ENCODE data around the gene ICA1. TPM values are rescaled to one million over a fixed set of nuclear protein-coding genes. Genes with fewer than 3 reads are reported as not detected.

ICA1 gene
- total RNA-seq, 1 donor, result 5.1 TPM

GRCh38 chr7:8152489-8153192, 109.3 kb downstream of the ICA1 start:
- no peaks in the 10 kb centered on the region for H3K9me3 ChIP-seq (ENCODE audit: low read depth, low read length)
- no peak overlapping the region for H3K4me3 ChIP-seq (ENCODE audit: low read length)
- peaks cover 15% of the 10 kb centered on the region for H3K4me1 ChIP-seq (ENCODE audit: insufficient read depth, low read length)
- no peaks in the 10 kb centered on the region for H3K27me3 ChIP-seq (ENCODE audit: insufficient read depth, low read length)

- Histone ChIP-seq H3K4me3 (ENCODE audit: low read length) (no peak overlapping the region), H3K9me3 (ENCODE audit: low read depth, low read length) (no peaks in the 10 kb centered on the region), H3K27me3 (ENCODE audit: insufficient read depth, low read length) (no peaks in the 10 kb centered on the region), H3K4me1 (ENCODE audit: insufficient read depth, low read length) (peaks cover 15% of the 10 kb centered on the region)
These were observed 110.7 kb downstream of the ICA1 start for GRCh38 chr7:8151161-8151725.

GRCh38 chr7:8149222-8149621, 112.7 kb downstream of the ICA1 start:
- no peak overlapping the region for H3K4me3 ChIP-seq (ENCODE audit: low read length)

GRCh38 chr7:8147760-8148463, 114.1 kb downstream of the ICA1 start:
- Histone ChIP-seq H3K4me3 (ENCODE audit: low read length) (no peak overlapping the region), H3K4me1 (ENCODE audit: insufficient read depth, low read length) (peaks cover 20% of the 10 kb centered on the region), H3K9me3 (ENCODE audit: low read depth, low read length) (no peaks in the 10 kb centered on the region), H3K27me3 (ENCODE audit: insufficient read depth, low read length) (no peaks in the 10 kb centered on the region)

More at GRCh38 chr7:8149222-8149621, 112.7 kb downstream of the ICA1 start:
- Histone ChIP-seq H3K27me3 (ENCODE audit: insufficient read depth, low read length) (no peaks in the 10 kb centered on the region), H3K4me1 (ENCODE audit: insufficient read depth, low read length) (peaks cover 15% of the 10 kb centered on the region), H3K9me3 (ENCODE audit: low read depth, low read length) (no peaks in the 10 kb centered on the region)

- Histone ChIP-seq H3K4me1 (ENCODE audit: insufficient read depth, low read length) (peaks cover 20% of the 10 kb centered on the region), H3K4me3 (ENCODE audit: low read length) (no peak overlapping the region), H3K27me3 (ENCODE audit: insufficient read depth, low read length) (no peaks in the 10 kb centered on the region), H3K9me3 (ENCODE audit: low read depth, low read length) (no peaks in the 10 kb centered on the region)
These were observed 115.1 kb downstream of the ICA1 start for GRCh38 chr7:8146788-8147413.

- peaks cover 20% of the 10 kb centered on the region for H3K4me1 ChIP-seq (ENCODE audit: insufficient read depth, low read length)
- no peaks in the 10 kb centered on the region for H3K27me3 ChIP-seq (ENCODE audit: insufficient read depth, low read length)
- no peak overlapping the region for H3K4me3 ChIP-seq (ENCODE audit: low read length)
- no peaks in the 10 kb centered on the region for H3K9me3 ChIP-seq (ENCODE audit: low read depth, low read length)
These were observed 115.7 kb downstream of the ICA1 start for GRCh38 chr7:8146106-8146787.

GRCh38 chr7:8144856-8145255, 117.1 kb downstream of the ICA1 start:
- no peaks in the 10 kb centered on the region for H3K27me3 ChIP-seq (ENCODE audit: insufficient read depth, low read length)
- peaks cover 12% of the 10 kb centered on the region for H3K4me1 ChIP-seq (ENCODE audit: insufficient read depth, low read length)
- H3K4me3 ChIP-seq (ENCODE audit: low read length), result no peak overlapping the region
- H3K9me3 ChIP-seq (ENCODE audit: low read depth, low read length), result no peaks in the 10 kb centered on the region

GRCh38 chr7:8143151-8143874, 118.7 kb downstream of the ICA1 start:
- Histone ChIP-seq H3K4me3 (ENCODE audit: low read length) (no peak overlapping the region), H3K27me3 (ENCODE audit: insufficient read depth, low read length) (no peaks in the 10 kb centered on the region), H3K4me1 (ENCODE audit: insufficient read depth, low read length) (peaks cover 5% of the 10 kb centered on the region), H3K9me3 (ENCODE audit: low read depth, low read length) (no peaks in the 10 kb centered on the region)

- H3K4me3 ChIP-seq (ENCODE audit: low read length), result no peak overlapping the region
- H3K4me1 ChIP-seq (ENCODE audit: insufficient read depth, low read length), result peaks cover 5% of the 10 kb centered on the region
- no peaks in the 10 kb centered on the region for H3K9me3 ChIP-seq (ENCODE audit: low read depth, low read length)
- no peaks in the 10 kb centered on the region for H3K27me3 ChIP-seq (ENCODE audit: insufficient read depth, low read length)
These were observed 119.5 kb downstream of the ICA1 start for GRCh38 chr7:8142477-8142876.

GRCh38 chr7:8141070-8141469, 120.9 kb downstream of the ICA1 start:
- Histone ChIP-seq H3K4me3 (ENCODE audit: low read length) (no peak overlapping the region), H3K9me3 (ENCODE audit: low read depth, low read length) (no peaks in the 10 kb centered on the region), H3K27me3 (ENCODE audit: insufficient read depth, low read length) (no peaks in the 10 kb centered on the region), H3K4me1 (ENCODE audit: insufficient read depth, low read length) (peaks cover 5% of the 10 kb centered on the region)

GRCh38 chr7:8136051-8136730, 125.8 kb downstream of the ICA1 start:
- peaks cover 24% of the 10 kb centered on the region for H3K4me1 ChIP-seq (ENCODE audit: insufficient read depth, low read length)
- no peaks in the 10 kb centered on the region for H3K27me3 ChIP-seq (ENCODE audit: insufficient read depth, low read length)
- no peaks in the 10 kb centered on the region for H3K9me3 ChIP-seq (ENCODE audit: low read depth, low read length)
- no peak overlapping the region for H3K4me3 ChIP-seq (ENCODE audit: low read length)

GRCh38 chr7:8135417-8135816, 126.5 kb downstream of the ICA1 start:
- Histone ChIP-seq H3K4me3 (ENCODE audit: low read length) (no peak overlapping the region), H3K27me3 (ENCODE audit: insufficient read depth, low read length) (no peaks in the 10 kb centered on the region), H3K4me1 (ENCODE audit: insufficient read depth, low read length) (peaks cover 31% of the 10 kb centered on the region), H3K9me3 (ENCODE audit: low read depth, low read length) (no peaks in the 10 kb centered on the region)

GRCh38 chr7:8134089-8134733, 127.8 kb downstream of the ICA1 start:
- Histone ChIP-seq H3K9me3 (ENCODE audit: low read depth, low read length) (no peaks in the 10 kb centered on the region), H3K4me1 (ENCODE audit: insufficient read depth, low read length) (peaks cover 35% of the 10 kb centered on the region), H3K4me3 (ENCODE audit: low read length) (no peak overlapping the region), H3K27me3 (ENCODE audit: insufficient read depth, low read length) (no peaks in the 10 kb centered on the region)
